ENCODE results near the gene TUBGCP4.

TUBGCP4 gene

GRCh38 chr15:43403616-43404015 lies 32.7 kb downstream of the TUBGCP4 start:
- no peaks in the 10 kb centered on the region for H3K4me1 ChIP-seq (ENCODE audit: control insufficient read depth in 2 of 2, insufficient read depth in 2 of 2, low read length in 2 of 2)
- peaks cover 71 to 76% of the 10 kb centered on the region in 2 donors for H3K36me3 ChIP-seq (ENCODE audit: control insufficient read depth in 2 of 2, insufficient read depth in 2 of 2, low read length in 2 of 2)
- no peak overlapping the region for H3K27ac ChIP-seq (ENCODE audit: low read depth in 2 of 2, low read length in 2 of 2)

GRCh38 chr15:43404130-43404529 lies 33.2 kb downstream of the TUBGCP4 start:
- Histone ChIP-seq H3K27me3 (ENCODE audit: control insufficient read depth in 2 of 2, insufficient read depth in 2 of 2, low read length in 2 of 2) (no peaks in the 10 kb centered on the region), H3K9me3 (ENCODE audit: control insufficient read depth in 2 of 2, low read length in 2 of 2) (no peaks in the 10 kb centered on the region), H3K9ac (ENCODE audit: low read depth in 1 of 2, low read length in 2 of 2) (no peak overlapping the region), H3K4me3 (ENCODE audit: low read length in 2 of 2) (no peak overlapping the region), H3K36me3 (ENCODE audit: control insufficient read depth in 2 of 2, insufficient read depth in 2 of 2, low read length in 2 of 2) (peaks cover 71 to 77% of the 10 kb centered on the region in 2 donors), H3K4me1 (ENCODE audit: control insufficient read depth in 2 of 2, insufficient read depth in 2 of 2, low read length in 2 of 2) (no peaks in the 10 kb centered on the region), H3K27ac (ENCODE audit: low read depth in 2 of 2, low read length in 2 of 2) (no peak overlapping the region)

More at GRCh38 chr15:43403616-43404015, 32.7 kb downstream of the TUBGCP4 start:
- no peaks in the 10 kb centered on the region for H3K27me3 ChIP-seq (ENCODE audit: control insufficient read depth in 2 of 2, insufficient read depth in 2 of 2, low read length in 2 of 2)
- H3K9me3 ChIP-seq (ENCODE audit: control insufficient read depth in 2 of 2, low read length in 2 of 2), result no peaks in the 10 kb centered on the region
- H3K4me3 ChIP-seq (ENCODE audit: low read length in 2 of 2), result no peak overlapping the region
- no peak overlapping the region for H3K9ac ChIP-seq (ENCODE audit: low read depth in 1 of 2, low read length in 2 of 2)

DNA sequence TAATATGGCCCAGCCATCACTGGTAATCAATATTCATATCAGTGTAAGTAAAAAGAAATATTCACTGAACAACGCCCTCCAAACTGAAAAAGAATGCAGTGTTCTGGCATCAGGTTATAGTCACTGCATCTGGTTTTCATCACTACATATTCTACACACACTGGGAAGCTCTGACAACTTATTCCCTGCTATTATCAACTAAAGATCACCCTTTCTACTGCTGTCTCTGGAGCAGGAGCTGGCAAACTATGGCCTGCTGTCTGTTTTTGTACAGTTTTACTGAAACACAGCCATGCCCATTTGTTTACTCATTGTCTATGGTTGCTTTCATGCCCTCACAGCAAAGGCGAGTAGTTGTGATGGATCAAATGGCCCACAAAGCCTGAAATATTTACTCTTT lies 35.3 kb downstream of the TUBGCP4 start:
- Histone ChIP-seq H3K27ac (ENCODE audit: low read depth in 2 of 2, low read length in 2 of 2) (no peak overlapping the region), H3K9ac (ENCODE audit: low read depth in 1 of 2, low read length in 2 of 2) (no peak overlapping the region), H3K4me1 (ENCODE audit: control insufficient read depth in 2 of 2, insufficient read depth in 2 of 2, low read length in 2 of 2) (no peaks in the 10 kb centered on the region), H3K4me3 (ENCODE audit: low read length in 2 of 2) (no peak overlapping the region), H3K9me3 (ENCODE audit: control insufficient read depth in 2 of 2, low read length in 2 of 2) (no peaks in the 10 kb centered on the region), H3K27me3 (ENCODE audit: control insufficient read depth in 2 of 2, insufficient read depth in 2 of 2, low read length in 2 of 2) (no peaks in the 10 kb centered on the region), H3K36me3 (ENCODE audit: control insufficient read depth in 2 of 2, insufficient read depth in 2 of 2, low read length in 2 of 2) (peaks cover 67 to 75% of the 10 kb centered on the region in 2 donors)

DNA sequence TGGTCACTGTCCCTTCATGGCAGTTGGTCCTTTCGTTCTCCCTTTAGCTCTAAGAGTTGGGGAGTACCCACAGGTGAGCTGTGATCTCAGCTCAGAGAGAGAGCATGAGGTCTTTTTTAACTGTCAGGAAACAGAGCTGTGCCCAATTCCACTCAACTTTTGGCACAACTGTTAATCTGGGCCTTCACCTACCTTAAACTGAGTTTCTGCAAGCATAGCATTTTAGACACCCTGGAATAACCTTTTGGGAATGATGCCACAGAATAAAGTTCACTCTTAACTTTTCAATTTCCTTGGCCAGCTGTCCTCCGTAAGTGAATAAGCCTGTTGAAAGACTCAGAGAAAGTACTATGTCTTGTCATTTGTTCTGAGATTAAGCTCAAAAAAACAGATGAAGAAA lies 35.9 kb downstream of the TUBGCP4 start:
- no peak overlapping the region for H3K4me3 ChIP-seq (ENCODE audit: low read length in 2 of 2)
- H3K4me1 ChIP-seq (ENCODE audit: control insufficient read depth in 2 of 2, insufficient read depth in 2 of 2, low read length in 2 of 2), result no peaks in the 10 kb centered on the region
- no peaks in the 10 kb centered on the region for H3K9me3 ChIP-seq (ENCODE audit: control insufficient read depth in 2 of 2, low read length in 2 of 2)
- no peak overlapping the region for H3K27ac ChIP-seq (ENCODE audit: low read depth in 2 of 2, low read length in 2 of 2)
- H3K36me3 ChIP-seq (ENCODE audit: control insufficient read depth in 2 of 2, insufficient read depth in 2 of 2, low read length in 2 of 2), result peaks cover 65 to 72% of the 10 kb centered on the region in 2 donors
- no peaks in the 10 kb centered on the region for H3K27me3 ChIP-seq (ENCODE audit: control insufficient read depth in 2 of 2, insufficient read depth in 2 of 2, low read length in 2 of 2)
- H3K9ac ChIP-seq (ENCODE audit: low read depth in 1 of 2, low read length in 2 of 2), result no peak overlapping the region

- no peak overlapping the region for H3K27ac ChIP-seq (ENCODE audit: low read depth in 2 of 2, low read length in 2 of 2)
- no peak overlapping the region for H3K4me3 ChIP-seq (ENCODE audit: low read length in 2 of 2)
- no peaks in the 10 kb centered on the region for H3K9me3 ChIP-seq (ENCODE audit: control insufficient read depth in 2 of 2, low read length in 2 of 2)
- no peak overlapping the region for H3K9ac ChIP-seq (ENCODE audit: low read depth in 1 of 2, low read length in 2 of 2)
- H3K4me1 ChIP-seq (ENCODE audit: control insufficient read depth in 2 of 2, insufficient read depth in 2 of 2, low read length in 2 of 2), result no peaks in the 10 kb centered on the region
- peaks cover 65 to 76% of the 10 kb centered on the region in 2 donors for H3K36me3 ChIP-seq (ENCODE audit: control insufficient read depth in 2 of 2, insufficient read depth in 2 of 2, low read length in 2 of 2)
- H3K27me3 ChIP-seq (ENCODE audit: control insufficient read depth in 2 of 2, insufficient read depth in 2 of 2, low read length in 2 of 2), result no peaks in the 10 kb centered on the region
Measured at GRCh38 chr15:43408789-43409188, 37.9 kb downstream of the TUBGCP4 start.

DNA sequence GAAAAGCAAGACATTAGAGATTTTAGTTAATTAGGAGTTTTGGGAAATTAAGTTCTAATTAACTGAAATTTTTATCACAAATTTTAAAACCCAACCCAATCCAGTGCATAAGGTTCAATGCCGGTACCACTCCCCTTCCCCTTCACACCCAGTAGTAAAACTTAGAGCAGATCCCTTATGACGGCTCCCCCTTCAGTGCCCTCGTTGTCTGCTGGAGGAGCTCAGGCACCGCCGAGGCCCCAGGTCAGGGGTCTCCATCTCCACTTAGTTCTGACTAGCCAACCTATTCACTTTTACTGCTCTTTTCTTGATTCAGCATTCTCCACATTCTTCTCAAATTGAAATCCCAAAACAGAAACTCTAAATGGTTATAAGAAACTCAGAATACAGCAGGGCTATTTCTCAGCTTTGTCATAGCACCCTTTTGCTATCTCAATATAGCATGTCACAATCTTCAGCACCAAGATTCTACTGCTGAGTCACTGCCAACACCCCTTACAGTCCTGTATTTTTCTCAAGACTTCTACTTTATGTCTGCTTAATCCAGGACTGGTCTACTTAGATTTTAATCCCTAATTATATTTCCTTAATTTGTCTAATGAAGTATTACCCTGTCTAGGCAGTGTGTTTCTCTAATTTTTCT lies 39.8 kb downstream of the TUBGCP4 start:
- Histone ChIP-seq H3K27ac (ENCODE audit: low read depth in 2 of 2, low read length in 2 of 2) (no peak overlapping the region), H3K36me3 (ENCODE audit: control insufficient read depth in 2 of 2, insufficient read depth in 2 of 2, low read length in 2 of 2) (peaks cover 64 to 67% of the 10 kb centered on the region in 2 donors), H3K9ac (ENCODE audit: low read depth in 1 of 2, low read length in 2 of 2) (no peak overlapping the region), H3K9me3 (ENCODE audit: control insufficient read depth in 2 of 2, low read length in 2 of 2) (no peaks in the 10 kb centered on the region), H3K4me3 (ENCODE audit: low read length in 2 of 2) (no peak overlapping the region), H3K27me3 (ENCODE audit: control insufficient read depth in 2 of 2, insufficient read depth in 2 of 2, low read length in 2 of 2) (no peaks in the 10 kb centered on the region), H3K4me1 (ENCODE audit: control insufficient read depth in 2 of 2, insufficient read depth in 2 of 2, low read length in 2 of 2) (no peaks in the 10 kb centered on the region)

GRCh38 chr15:43412096-43412495 lies 41.2 kb downstream of the TUBGCP4 start:
- H3K36me3 ChIP-seq (ENCODE audit: control insufficient read depth in 2 of 2, insufficient read depth in 2 of 2, low read length in 2 of 2), result peaks cover 64 to 65% of the 10 kb centered on the region in 2 donors
- H3K4me3 ChIP-seq (ENCODE audit: low read length in 2 of 2), result no peak overlapping the region
- H3K27me3 ChIP-seq (ENCODE audit: control insufficient read depth in 2 of 2, insufficient read depth in 2 of 2, low read length in 2 of 2), result no peaks in the 10 kb centered on the region
- no peak overlapping the region for H3K27ac ChIP-seq (ENCODE audit: low read depth in 2 of 2, low read length in 2 of 2)
- no peak overlapping the region for H3K9ac ChIP-seq (ENCODE audit: low read depth in 1 of 2, low read length in 2 of 2)
- no peaks in the 10 kb centered on the region for H3K9me3 ChIP-seq (ENCODE audit: control insufficient read depth in 2 of 2, low read length in 2 of 2)
- no peaks in the 10 kb centered on the region for H3K4me1 ChIP-seq (ENCODE audit: control insufficient read depth in 2 of 2, insufficient read depth in 2 of 2, low read length in 2 of 2)

- Histone ChIP-seq H3K27ac (ENCODE audit: low read depth in 2 of 2, low read length in 2 of 2) (no peak overlapping the region), H3K9me3 (ENCODE audit: control insufficient read depth in 2 of 2, low read length in 2 of 2) (no peaks in the 10 kb centered on the region), H3K9ac (ENCODE audit: low read depth in 1 of 2, low read length in 2 of 2) (no peak overlapping the region), H3K4me1 (ENCODE audit: control insufficient read depth in 2 of 2, insufficient read depth in 2 of 2, low read length in 2 of 2) (no peaks in the 10 kb centered on the region), H3K27me3 (ENCODE audit: control insufficient read depth in 2 of 2, insufficient read depth in 2 of 2, low read length in 2 of 2) (no peaks in the 10 kb centered on the region), H3K36me3 (ENCODE audit: control insufficient read depth in 2 of 2, insufficient read depth in 2 of 2, low read length in 2 of 2) (peaks cover 51% of the 10 kb centered on the region in 2 donors), H3K4me3 (ENCODE audit: low read length in 2 of 2) (no peak overlapping the region)
Measured at GRCh38 chr15:43414196-43414595, 43.3 kb downstream of the TUBGCP4 start.

DNA sequence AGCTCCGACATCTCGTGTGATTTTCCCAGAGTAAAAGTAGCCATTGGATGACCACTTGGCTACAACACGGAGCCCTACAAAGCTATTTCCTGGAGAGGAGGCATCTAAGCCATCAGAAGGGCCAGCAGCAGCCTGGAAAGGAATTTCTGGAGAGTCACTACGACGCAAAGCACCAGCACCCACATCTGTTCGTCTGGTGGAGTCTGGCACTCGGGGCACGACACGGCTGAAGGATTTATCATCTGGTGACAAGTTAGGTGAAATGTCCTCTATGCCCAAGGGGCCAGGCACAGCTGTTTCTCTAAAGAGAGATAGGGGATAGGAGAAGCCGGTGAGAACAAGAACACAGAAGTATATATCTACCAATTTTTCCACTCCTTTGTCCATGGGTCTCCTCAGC lies 49.5 kb downstream of the TUBGCP4 start:
- Histone ChIP-seq H3K4me1 (ENCODE audit: control insufficient read depth in 2 of 2, insufficient read depth in 2 of 2, low read length in 2 of 2) (no peaks in the 10 kb centered on the region), H3K27ac (ENCODE audit: low read depth in 2 of 2, low read length in 2 of 2) (no peak overlapping the region), H3K4me3 (ENCODE audit: low read length in 2 of 2) (no peak overlapping the region), H3K36me3 (ENCODE audit: control insufficient read depth in 2 of 2, insufficient read depth in 2 of 2, low read length in 2 of 2) (peaks cover 45 to 61% of the 10 kb centered on the region in 2 donors), H3K9me3 (ENCODE audit: control insufficient read depth in 2 of 2, low read length in 2 of 2) (no peaks in the 10 kb centered on the region), H3K27me3 (ENCODE audit: control insufficient read depth in 2 of 2, insufficient read depth in 2 of 2, low read length in 2 of 2) (no peaks in the 10 kb centered on the region), H3K9ac (ENCODE audit: low read depth in 1 of 2, low read length in 2 of 2) (no peak overlapping the region)

DNA sequence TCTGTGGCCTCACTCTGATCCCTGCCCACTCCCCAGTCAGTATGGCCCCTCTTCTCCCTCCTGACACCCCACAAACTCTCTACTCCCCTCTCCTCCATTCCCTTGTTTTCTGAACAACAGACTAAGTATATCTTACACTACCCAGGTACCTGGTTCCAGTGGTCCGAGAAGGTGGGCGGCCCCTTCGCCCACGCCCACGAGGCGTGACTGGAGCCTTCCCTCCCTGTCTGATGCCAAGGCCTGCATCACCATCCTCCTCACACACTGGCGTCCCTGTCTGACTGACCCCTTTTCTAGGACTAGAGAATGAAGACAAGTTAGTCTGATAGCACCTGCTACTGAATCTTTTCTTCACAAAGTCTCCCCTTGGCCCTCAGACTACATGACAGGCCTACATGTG lies 50.0 kb downstream of the TUBGCP4 start:
- Histone ChIP-seq H3K9me3 (ENCODE audit: control insufficient read depth in 2 of 2, low read length in 2 of 2) (no peaks in the 10 kb centered on the region), H3K27ac (ENCODE audit: low read depth in 2 of 2, low read length in 2 of 2) (no peak overlapping the region), H3K27me3 (ENCODE audit: control insufficient read depth in 2 of 2, insufficient read depth in 2 of 2, low read length in 2 of 2) (no peaks in the 10 kb centered on the region), H3K9ac (ENCODE audit: low read depth in 1 of 2, low read length in 2 of 2) (no peak overlapping the region), H3K36me3 (ENCODE audit: control insufficient read depth in 2 of 2, insufficient read depth in 2 of 2, low read length in 2 of 2) (peaks cover 40 to 58% of the 10 kb centered on the region in 2 donors), H3K4me1 (ENCODE audit: control insufficient read depth in 2 of 2, insufficient read depth in 2 of 2, low read length in 2 of 2) (no peaks in the 10 kb centered on the region), H3K4me3 (ENCODE audit: low read length in 2 of 2) (no peak overlapping the region)
